Left ventricle myocardium inferior (tissue), 1 donor: ENCODE data around the gene IGSF5. TPM values are rescaled to one million over a fixed set of nuclear protein-coding genes. Genes with fewer than 3 reads are reported as not detected.

Source experiments
- DNase-seq: peaks from one replicate; pipeline ENCODE4 v3.0.0-alpha.2; 2020
- H3K27ac ChIP-seq: fragments of 200-600 bp; replicated peaks from 2 replicates; pipeline ENCODE4 v1.8.0; 2021
- H3K27me3 ChIP-seq: fragments of 200-600 bp; 2 replicates; pipeline ENCODE4 v1.8.0; 2021; ENCODE audit warnings: low read depth
- H3K36me3 ChIP-seq: fragments of 200-600 bp; 2 replicates; pipeline ENCODE4 v1.8.0; 2021
- H3K4me1 ChIP-seq: fragments of 200-600 bp; 2 replicates; pipeline ENCODE4 v1.8.0; 2021
- H3K4me3 ChIP-seq: fragments of 200-600 bp; 2 replicates; pipeline ENCODE4 v1.8.0; 2021; ENCODE audit warnings: mild to moderate bottlenecking, moderate library complexity
- H3K9me3 ChIP-seq: fragments of 200-600 bp; replicated peaks from 2 replicates; pipeline ENCODE4 v1.8.0; 2021
- CTCF ChIP-seq: fragments of 200-600 bp; IDR thresholded peaks from 2 replicates; pipeline ENCODE4 v1.8.0; 2021; ENCODE audit warnings: antibody characterized with exemption, mild to moderate bottlenecking, borderline replicate concordance
- intact Hi-C: fragments of 100-400 bp; cut with micrococcal nuclease; formaldehyde crosslinking; loops from one replicate; pipeline ENCODE4 v1.11.0; 2022
- total RNA-seq: library from RNA; stranded (reverse); fragmentation: NEBNext Ultra II Directional; extraction: Animal tissue kit (Norgen Biotek cat#: 25700); gene quantifications from one replicate; pipeline ENCODE4 v1.2.1, GENCODE V29; 2021
- donor health status: DM: no; HTN: yes; CAD: no; lungs with severe emphysema.

Gene IGSF5
- total RNA-seq, 1 donor from 2014 or later, result 4.9 TPM

DNA sequence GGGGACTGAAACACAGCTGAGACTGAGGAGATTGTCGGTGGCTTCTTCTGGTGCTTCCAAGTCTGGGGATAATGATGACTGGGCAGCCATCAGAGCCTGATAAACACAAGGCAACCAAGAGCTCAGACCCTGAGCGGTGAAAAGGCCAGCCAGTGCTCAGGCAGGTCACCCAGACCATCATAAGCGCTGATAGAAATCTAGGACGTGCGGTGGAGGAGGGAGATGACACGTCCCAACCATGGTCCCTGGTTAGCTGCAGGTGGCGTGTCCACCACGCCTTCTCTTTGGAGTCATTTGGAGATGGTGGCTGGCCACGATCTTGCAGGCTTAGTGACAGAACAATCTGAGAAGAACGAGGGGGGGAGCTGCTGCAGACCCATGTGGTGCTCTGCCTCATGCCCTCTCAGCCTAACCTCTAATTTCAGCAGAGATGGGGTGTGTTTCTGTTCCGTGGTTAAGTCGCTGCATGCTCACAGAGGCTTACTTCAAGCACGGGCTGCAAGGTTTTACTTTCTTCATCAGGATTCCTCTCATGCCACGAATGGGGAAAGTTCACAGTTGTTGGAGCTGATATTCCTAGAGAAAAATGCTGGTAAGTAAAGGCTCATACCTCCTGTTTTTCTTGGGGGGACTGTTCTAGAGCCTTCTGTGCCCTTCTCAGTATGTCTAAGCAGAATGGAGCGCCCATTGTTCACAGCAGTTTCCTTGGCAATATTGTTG, 17.4 kb upstream of the IGSF5 start:
- intact Hi-C loops, result no loop called here
- Histone ChIP-seq H3K27me3 (peaks cover 4% of the 10 kb centered on the region), H3K36me3 (no peaks in the 10 kb centered on the region), H3K27ac (no peak overlapping the region), H3K4me3 (no peak overlapping the region), H3K4me1 (no peaks in the 10 kb centered on the region), H3K9me3 (no peaks in the 10 kb centered on the region)
- no peak for DNase-seq
- TF ChIP-seq CTCF, result no peak

GRCh38 chr21:39728341-39728740, 16.6 kb upstream of the IGSF5 start:
- intact Hi-C loops, result no loop called here
- H3K36me3 ChIP-seq, result no peaks in the 10 kb centered on the region
- TF ChIP-seq CTCF, result no peak
- DNase-seq, result no peak
- H3K4me1 ChIP-seq, result no peaks in the 10 kb centered on the region
- peaks cover 4% of the 10 kb centered on the region for H3K27me3 ChIP-seq
- no peak overlapping the region for H3K27ac ChIP-seq
- no peaks in the 10 kb centered on the region for H3K9me3 ChIP-seq
- no peak overlapping the region for H3K4me3 ChIP-seq

- H3K4me3 ChIP-seq, result no peak overlapping the region
- no peaks in the 10 kb centered on the region for H3K36me3 ChIP-seq
- H3K27ac ChIP-seq, result no peak overlapping the region
- H3K4me1 ChIP-seq, result no peaks in the 10 kb centered on the region
- H3K27me3 ChIP-seq, result peaks cover 4% of the 10 kb centered on the region
- no peaks in the 10 kb centered on the region for H3K9me3 ChIP-seq
- DNase-seq, result no peak
- intact Hi-C loops, result no loop called here
- no peak for TF ChIP-seq CTCF
These were observed 14.4 kb upstream of the IGSF5 start for GRCh38 chr21:39730418-39731157.

GRCh38 chr21:39736716-39737115, 8.3 kb upstream of the IGSF5 start:
- TF ChIP-seq CTCF, result no peak
- no peaks in the 10 kb centered on the region for H3K36me3 ChIP-seq
- DNase-seq, result no peak
- H3K4me3 ChIP-seq, result no peak overlapping the region
- H3K9me3 ChIP-seq, result no peaks in the 10 kb centered on the region
- H3K27me3 ChIP-seq, result peaks cover 5% of the 10 kb centered on the region
- H3K27ac ChIP-seq, result no peak overlapping the region
- peaks cover 7% of the 10 kb centered on the region for H3K4me1 ChIP-seq
- intact Hi-C loops, result no loop called here

DNA sequence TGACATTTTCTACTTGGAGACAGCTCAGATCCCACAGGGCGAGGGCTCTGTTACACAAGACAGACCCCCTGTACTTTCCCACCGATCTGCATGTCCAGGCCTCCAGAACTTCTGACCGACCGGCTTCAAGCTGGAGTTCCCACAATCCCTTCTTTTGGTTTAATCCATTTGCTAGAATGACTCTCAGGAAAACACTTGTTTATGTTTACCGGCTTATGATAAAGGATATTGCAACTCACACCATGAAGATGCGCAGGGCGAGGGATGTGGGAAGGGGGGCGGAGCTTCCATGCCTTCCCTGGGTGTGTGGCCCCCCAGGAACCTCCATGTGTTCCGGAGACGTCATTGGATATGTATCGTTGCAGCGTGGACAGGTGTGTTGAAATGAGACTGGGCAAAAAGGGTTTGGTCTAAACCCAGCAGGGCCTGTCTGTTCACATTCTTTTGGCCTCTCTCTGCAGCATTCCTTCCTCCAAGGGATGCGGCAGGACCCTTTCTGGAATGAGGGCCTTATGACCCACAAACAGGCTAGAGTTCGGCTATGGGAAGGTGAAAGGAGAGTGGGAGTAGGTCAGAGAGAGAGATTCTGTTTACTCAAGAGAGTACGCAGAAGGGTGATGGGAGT, 7.5 kb upstream of the IGSF5 start:
- peaks cover 7% of the 10 kb centered on the region for H3K4me1 ChIP-seq
- no peak overlapping the region for H3K27ac ChIP-seq
- TF ChIP-seq CTCF, result no peak
- H3K36me3 ChIP-seq, result no peaks in the 10 kb centered on the region
- no peak for DNase-seq
- H3K9me3 ChIP-seq, result no peaks in the 10 kb centered on the region
- peaks cover 5% of the 10 kb centered on the region for H3K27me3 ChIP-seq
- intact Hi-C loops, result no loop called here
- no peak overlapping the region for H3K4me3 ChIP-seq
